Stimulated activated naive CD8-positive, alpha-beta T cell treated with anti-CD3 and anti-CD28 coated beads, Interleukin-15, Interleukin-2, amounts not matched to agents 100 U/mL and 50 U/mL, for 24 hours (primary cell): ENCODE measurements around the gene NOC4L.
"Not testable (repeated sequence)": the region's sequence is repeated elsewhere in the genome, so short reads cannot be mapped to it uniquely, and the experiment has no call there.

ENCODE experiments used
- ATAC-seq: fragments of 150-1000 bp; cut with Tn5 transposase; one replicate; pipeline ENCODE4 v1.10.0; 2021
- DNase-seq: peaks from one replicate; pipeline ENCODE4 v3.0.0; 2021

NOC4L gene

DNA sequence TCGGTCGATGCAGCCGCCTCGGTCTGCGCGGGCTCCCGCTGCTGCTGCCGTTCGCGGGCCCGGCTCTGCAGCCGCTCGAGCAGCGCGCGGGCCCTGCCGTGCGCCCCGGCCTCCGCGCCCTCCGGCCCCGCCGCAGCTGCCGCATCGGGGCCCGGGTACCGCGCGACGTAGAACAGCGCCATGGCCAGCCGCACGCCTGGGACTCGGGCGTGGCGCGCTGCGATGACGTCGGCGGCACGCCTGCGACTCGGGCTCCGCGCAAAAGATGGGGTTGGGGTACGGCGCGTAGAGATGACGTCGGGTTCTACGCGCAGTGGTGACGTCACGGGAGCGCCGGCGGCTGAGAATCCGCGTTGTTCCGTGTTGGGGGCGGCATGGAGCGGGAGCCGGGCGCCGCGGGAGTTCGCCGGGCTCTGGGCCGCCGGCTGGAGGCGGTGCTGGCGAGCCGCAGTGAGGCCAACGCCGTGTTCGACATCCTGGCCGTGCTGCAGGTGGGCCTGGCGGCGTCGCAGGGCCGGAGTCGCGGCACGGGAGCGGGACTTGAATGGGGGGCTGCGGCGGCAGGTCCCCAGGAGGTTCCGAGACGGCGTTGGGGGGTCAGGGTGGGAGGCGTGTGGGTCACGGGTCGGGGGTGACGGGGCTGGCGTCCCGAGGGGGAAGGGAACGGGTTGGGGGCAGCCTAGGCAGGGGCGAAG lies at the start of gene NOC4L, which contains the start of gene DDX51:
Gene NOC4L, plus strand, starts transcription at position 343 of the 695 bp plus-strand sequence. Its CDS starts 32 bp downstream, at position 375.
Gene DDX51, minus strand, starts transcription at position 205 of the 695 bp plus-strand sequence. Its CDS starts 23 bp downstream, at position 182.
- ATAC-seq (peak; percentile 91), DNase-seq (peak; percentile 98)

DNA sequence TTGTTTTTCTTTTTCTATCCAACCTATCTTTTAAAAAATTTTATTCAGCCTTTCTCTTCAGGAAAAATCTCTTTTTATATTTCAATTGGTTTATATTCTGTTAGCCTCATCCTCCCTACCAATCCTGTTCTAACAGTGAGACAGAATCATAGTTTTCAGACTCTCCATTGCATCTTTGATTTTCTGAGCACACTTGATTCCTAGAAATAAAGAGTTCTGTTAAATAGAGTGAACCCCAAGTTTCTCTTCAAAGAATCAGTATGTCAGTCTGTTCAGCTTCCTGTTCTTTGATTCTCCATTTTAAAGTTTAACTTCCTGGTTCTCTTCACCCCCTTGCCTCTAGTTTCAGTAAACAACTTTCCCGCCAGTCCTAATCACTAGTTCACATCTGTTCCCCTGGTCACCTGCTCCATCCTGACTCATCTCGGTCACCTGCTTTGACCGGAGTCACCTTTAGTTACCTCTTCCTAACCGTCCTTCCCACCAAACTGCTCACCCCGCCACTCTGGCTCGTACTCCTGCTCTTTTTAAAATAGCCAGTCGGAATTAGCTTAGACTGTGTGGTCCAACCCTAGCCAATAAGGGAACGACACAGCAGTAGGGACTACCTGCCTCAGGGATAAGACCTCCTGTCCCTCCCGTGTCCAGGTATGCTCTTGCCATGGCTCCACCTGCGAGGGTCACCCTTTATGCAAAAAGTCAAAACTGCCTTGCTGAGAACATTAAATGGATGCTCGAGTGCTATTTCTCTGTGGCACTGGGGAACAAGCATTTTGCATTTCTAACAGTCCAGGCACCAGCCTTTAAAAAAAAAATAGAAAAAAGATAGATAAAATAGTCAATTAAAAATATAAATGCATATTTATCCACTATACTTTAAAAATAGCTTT lies 48.5 kb upstream of the NOC4L start:
- DNase-seq (no peak), ATAC-seq (no peak)

DNA sequence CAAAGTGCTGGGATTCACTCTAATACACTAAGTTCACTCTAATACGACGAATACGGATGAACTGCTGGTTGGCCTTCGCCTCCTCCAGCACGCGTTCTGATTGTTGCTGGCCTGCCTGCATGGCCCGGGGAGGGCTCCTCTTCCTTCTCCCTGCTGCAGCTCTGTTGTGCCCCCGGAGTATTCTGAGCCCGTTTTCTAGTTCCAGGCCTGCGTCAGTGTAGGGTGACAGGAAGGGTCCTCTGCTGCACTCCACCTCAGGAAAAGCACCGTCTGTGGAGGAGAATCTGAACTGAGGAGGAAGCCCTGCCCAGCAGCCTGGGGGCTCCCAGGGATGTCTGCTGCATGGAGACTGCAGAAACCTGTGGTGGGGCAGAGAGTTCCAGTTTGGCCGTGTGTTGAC lies 44.5 kb upstream of the NOC4L start:
- ATAC-seq, result no peak
- DNase-seq, result no peak

DNA sequence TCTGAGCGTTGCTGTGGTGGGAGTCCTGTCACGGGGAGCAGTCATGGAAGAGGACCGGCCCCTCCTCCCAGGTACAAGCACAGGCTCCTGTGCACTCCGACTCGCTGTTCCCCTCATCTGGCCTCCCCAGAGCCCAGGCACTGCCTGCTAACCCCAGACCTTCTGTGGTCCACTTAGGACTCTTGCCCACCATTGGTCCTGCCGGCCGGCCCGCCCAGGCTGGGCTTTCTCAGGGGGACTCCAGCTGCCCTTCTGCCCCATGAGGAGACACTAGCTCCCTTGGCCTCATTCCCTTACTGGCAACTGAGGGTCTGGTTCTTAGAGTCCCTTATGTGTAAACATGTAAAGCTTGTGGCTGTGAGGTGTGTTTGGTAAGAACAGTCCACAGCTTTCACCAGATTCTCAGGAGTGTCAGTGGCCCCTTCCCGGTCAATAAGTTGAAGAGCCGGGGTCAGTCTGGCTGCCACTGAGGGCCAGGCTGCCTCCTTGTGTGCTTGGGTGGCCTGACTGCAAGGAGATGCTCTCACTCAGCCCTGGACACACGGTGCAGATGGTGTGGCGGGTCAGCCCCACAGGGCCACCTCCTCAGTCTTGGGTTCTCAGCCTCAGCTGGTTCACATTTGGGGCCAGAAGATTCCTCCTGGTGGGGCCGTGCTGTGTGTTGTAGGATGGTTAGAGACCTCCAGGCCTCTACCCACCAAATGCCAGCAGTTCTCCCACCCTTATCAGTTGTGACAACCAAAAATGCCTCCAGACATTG lies 43.8 kb upstream of the NOC4L start:
- DNase-seq (no peak), ATAC-seq (no peak)

DNA sequence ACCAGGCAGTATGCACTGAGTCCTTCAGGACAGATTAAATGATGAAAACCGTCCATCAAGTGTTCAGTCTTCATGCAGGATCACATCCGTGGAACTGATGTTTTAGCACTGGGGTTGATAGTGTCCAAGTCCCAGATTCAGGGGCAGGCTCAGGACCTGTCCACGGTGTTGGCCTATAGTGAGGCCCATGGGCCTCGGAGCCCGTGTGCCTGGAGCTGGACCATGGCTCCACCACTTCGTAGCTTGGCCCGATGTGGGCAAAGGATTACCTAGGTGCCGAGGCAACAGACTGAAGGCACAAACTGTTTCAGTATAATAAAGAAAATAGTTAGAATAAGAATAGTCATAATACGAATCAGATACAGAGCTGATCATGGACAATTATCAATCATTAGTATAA lies 42.0 kb upstream of the NOC4L start:
- ATAC-seq (no peak), DNase-seq (no peak)

DNA sequence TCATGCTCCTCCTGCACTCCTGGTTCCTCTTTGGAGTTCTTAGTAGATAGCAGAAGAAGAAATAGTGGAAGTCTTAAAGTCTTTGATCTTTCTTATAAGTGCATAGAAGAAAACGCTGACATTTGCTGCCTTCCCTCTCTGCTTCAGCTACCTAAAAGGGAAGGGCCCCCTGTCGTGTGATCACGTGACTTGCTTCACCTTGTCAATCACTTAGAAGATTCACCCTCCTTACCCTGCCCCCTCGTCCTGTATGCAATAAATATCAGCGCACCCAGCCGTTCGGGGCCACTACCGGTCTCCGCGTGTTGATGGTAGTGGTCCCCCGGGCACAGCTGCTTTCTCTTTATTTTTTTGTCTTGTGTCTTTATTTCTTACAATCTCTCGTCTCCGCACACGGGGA lies 41.2 kb upstream of the NOC4L start:
- not testable (repeated sequence) for DNase-seq, ATAC-seq

DNA sequence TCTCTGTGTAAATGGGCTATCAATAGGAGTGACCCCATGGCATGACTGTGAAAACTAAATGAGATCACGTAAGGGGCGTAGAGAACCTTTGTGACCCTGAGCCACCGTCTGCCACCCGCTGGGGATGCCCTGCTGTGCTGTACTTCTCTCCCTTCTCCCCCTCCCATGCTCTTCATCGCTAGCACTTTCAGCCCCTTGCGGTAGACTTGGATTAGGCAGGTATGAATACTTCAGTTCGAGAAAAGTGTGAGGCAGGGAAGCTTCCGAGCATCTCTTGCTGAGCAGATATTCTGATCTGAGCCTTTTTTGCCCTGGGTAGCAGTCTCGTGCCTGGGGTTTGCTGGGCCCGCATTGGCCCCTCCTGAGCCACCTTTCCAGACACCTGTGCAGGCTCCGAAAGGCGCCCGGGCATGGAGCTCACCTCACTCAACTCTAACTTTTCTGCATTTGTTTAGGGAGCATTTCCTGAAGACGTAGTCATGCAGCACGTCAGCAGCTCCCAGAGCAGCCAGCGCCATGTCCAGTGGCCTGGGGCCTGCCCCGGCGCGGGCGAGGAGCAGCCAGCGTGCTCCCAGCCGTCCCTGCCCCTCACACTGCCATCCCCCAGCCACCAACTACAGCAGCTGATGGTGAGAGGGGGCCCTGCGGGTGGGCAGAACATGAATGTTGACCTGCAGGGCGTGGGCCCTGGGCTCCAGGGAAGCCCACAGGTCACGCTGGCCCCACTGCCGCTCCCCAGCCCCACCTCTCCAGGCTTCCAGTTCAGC lies 40.5 kb upstream of the NOC4L start:
- DNase-seq (no peak), ATAC-seq (no peak)

DNA sequence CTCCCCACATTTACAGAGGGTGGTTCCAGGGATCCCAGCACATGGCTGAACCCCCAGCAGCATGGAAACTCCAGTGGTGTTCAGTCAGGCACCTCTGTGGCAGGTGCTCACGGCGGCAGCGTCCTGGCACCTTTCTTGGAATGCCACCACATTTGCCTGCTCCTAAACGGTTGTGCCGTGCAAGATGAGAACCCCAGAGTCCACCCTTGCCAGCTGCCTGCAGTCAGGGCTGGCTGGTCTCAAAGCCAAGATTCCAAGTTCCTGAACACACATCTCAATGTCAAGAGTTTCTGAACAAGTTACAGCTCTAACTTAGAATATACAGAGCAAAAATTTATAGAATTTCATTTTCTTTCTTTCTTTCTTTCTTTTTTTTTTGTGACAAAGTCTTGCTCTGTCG lies 38.8 kb upstream of the NOC4L start:
- DNase-seq (no peak), ATAC-seq (no peak)

DNA sequence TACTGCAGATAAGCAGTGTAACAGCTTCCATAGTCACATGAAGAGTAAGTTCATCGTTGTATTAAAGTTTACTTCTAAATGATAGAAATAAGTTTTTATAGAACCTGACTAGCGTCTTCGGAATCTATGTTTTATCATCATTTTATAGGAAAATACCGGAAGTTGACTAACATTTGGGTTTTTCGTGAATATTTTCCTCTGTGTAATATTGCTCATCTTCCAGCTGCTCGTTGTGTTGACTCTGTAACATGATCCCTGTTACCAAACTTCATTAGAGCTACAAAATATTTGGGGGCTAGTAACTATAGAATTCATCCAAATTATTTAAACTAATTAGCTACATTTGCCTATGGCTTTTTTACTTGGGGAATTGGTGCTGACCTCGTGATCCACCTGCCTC lies 37.3 kb upstream of the NOC4L start:
- no peak for ATAC-seq
- no peak for DNase-seq

DNA sequence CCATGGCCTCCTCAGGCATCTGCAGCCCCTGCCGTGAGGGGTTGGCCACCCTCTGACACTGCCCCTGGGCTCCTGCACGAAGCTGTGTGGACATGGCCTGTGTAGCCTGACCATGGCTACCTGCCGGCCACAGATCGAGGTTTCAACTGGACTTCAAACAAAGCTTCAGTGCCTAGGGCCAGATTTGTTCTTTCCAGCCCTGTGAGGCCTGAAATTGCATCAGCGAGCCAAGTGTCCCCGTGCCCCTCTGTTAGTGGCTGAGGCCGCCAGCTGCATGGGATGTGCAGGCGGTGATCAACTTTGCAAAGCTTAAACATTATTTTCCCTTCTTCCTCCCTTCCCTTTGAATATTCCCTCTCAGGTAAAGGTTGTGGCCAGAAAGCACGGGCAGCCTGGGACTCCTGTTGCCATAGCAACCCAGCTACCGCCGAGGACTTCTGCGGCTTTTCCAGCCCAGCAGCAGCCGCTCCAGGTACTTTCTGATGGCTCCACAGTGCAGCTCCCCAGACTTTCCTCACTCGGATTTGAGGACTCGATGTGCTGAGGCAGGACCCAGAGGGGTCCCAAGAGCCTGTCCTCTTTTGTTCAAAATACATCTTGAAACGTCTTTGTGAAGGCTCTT lies 35.9 kb upstream of the NOC4L start:
- no peak for DNase-seq
- ATAC-seq, result no peak

DNA sequence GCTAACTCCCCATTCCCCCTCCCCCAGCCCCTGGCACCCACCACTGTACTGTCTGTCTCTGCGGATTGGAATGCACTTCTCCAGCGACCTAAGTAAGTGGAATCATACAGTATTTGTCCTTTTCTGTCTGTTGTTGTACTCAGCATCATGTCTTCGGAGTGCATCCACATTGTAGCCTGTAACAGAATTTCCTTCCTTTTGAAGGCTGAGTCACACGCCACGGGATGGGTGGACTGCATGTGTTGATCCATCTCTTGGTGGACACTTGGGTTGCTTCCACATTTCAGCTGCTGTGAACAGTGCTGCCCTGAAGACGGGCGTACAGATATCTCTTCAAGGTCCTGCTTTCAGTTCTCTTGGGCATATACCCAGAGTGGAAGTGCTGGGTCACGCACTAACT lies 34.5 kb upstream of the NOC4L start:
- DNase-seq (no peak), ATAC-seq (no peak)

DNA sequence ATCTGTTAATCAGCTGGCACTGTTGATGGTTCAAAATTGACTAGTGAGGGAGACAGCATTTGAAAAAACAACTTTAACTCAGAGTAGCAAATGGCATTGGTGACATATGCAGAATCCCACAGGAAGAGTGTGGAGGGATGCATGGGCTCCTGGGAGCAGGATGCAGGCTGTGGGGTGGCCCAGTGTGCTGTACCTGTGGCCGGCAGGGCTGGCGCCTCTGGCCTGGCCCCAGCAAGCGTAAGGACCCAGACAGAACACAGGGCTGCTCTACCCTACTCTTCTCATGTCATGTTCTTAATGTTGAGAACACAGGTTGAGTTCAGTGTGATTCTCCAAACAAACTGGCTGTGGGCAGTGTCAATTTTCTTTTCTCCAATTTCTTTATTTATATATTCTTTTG lies 33.6 kb upstream of the NOC4L start:
- DNase-seq, result no peak
- ATAC-seq, result no peak

DNA sequence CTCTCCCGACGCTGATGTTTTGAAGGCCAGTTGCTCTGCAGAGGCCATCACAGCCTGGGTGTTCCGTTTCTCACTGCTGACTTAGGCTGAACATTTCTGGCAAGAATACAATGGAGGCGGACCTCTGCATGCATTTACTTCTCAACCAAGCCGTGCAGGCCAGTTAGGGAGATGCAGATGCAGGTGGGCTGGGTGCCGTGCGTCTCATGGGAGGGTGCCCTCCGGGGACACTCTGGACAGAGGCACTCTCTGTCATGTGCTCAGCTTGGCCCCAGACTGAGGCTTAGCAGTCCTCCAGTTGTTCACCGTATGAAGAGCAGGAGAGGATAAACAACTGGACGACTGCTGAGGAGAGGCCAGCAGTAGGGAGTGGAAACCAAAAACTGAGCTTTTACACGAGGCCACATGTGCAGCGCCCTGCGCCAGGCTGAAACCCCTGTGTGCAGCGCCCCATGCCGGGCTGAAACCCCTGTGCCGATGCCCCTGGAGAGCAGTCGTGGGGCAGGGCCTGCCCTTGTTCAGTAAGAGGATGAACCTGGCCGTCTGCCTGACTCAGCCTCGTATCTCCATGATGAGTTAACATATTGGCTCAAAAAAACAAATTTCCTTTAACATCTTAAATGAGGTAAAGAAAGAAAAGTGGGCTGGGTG lies 32.5 kb upstream of the NOC4L start:
- DNase-seq (no peak), ATAC-seq (peak; percentile 6)

DNA sequence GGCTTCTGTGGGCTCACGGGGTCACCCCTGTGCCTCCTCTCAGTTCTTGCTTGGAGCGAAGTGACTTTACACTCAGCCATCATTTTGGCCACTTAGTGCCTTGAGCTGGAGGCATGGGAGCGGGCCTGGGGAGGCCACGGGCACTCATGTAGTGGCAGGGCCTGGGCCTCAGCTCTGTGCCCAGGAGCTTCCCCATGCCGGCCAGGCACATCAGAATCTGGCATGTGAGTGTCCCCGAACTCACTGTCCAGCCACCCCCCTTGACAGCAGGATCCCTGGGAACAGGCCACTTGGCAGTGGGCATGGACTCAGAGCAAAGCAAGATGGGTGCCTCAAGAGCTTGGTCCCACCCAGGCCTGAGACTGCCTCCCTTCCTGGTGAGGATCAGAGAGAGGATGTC lies 29.6 kb upstream of the NOC4L start:
- DNase-seq, result no peak
- ATAC-seq, result no peak

DNA sequence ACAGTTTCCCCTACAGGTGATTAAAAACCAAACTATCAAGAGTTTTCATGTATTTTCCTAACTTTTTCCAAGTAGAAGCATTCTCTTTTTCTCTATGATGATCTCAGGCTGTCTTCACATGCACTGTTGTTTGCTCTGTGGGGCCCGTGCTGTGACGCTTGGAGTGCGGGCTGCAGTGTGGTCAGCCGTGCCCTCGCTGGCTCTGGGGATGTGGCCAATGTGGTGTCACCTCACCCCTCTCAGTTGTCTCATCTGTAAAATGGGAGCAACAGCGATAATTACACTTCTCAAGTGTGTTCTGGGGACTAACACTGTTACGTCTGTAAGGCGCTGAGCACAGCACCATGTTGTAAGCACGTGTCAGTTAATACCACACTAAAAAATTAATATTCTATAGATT lies 28.8 kb upstream of the NOC4L start:
- DNase-seq, result no peak

DNA sequence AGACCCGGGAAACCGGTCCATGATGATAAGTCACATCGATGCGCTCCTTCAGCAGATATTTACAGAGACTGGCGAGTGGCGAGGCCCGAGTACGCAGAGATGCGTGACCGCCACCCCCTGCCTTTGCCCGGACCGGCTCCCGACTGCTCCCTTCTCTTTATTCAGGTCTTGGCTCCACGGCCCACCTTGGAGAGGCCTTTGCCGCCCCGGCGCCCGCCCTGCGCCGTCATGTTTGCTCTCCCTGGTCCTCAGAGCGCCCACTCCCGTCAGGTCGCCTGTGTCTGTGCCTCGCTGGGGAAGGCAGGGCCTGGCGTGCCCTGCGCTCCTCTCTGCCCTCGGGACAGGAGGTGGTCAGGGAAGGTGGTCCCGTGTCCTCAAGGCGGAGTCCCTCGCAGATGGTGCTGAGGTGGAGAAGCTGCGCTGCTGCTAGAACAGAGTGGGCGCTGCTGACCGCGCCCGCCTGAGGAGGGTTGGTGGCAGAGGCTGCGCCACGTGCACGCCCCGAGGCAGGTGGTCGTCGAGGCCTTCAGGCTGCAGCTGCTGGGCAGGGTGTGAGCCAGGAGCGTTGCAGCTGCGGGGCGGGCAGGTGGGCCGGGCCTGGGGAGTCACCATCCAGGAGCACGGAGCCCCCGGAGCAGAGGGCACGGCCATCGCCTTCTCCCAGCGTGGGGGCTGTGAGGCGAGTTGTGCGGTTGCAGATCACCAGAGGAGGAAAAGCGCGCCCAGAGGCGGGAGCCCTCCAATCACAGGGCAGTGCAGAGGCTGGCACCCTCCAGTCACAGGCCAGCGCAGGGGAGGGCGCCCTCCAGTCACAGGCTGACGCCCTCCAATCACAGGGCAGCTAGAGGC lies 27.3 kb upstream of the NOC4L start:
- ATAC-seq (no peak), DNase-seq (no peak)

More for the DNA sequence above, 28.8 kb upstream of the NOC4L start:
- no peak for ATAC-seq

DNA sequence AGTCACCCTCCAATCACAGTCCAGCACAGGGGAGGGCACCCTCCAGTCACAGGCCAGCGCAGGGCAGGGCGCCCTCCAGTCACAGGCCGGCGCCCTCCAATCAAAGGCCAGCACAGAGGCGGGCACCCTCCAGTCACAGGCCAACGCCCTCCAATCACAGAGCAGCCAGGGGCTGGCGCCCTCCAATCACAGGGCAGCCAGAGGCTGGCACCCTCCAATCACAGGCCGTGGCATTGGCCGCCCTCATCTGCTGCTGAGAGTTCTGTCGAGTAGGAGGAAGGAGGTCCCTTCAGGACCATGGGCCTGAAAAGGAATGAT lies 26.7 kb upstream of the NOC4L start:
- ATAC-seq, result peak; percentile 37
- DNase-seq, result no peak

DNA sequence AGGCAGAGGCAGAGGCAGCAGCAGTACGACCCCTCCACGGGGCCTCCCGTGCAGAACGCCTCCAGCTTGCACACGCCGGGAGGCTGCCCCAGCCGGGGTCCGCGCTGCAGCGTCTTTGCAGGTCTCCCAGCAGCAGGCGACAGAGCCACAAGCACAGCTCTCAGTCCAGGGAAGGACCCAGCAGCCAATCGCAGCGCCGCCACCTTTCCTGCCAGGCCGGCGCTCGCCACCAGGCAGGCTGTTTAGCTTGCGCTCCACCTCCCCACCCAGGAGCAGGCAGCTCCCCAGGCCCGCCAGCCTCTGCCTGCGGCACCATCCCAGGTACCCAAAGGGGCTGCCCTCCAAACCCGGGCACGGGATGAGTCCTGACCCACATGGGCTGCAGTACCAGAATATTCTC lies 25.4 kb upstream of the NOC4L start:
- no peak for DNase-seq
- ATAC-seq, result no peak

DNA sequence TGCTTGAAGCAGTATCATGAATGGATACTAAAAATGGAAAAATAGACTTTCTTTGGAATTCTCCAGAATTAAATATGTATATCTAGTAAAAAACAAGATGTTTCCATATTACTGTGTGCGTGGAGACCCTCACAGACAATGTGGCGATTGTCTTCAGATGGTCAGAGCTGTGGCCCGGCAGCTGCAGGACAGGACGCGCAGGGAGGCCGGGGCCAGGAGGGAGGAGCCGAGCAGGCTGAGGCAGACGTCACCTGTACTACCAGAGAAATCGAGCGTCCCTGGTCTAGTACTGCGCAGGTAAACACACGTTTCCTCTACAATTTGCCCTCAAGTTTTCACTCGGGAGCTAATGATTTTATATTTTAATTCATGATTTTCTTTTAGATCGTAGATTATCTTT lies 23.0 kb upstream of the NOC4L start:
- ATAC-seq (no peak), DNase-seq (no peak)
